HG03135 (cell line): ENCODE data around the gene NUSAP1.
"Not testable (repeated sequence)": the region's sequence is repeated elsewhere in the genome, so short reads cannot be mapped to it uniquely, and the experiment has no call there.

Experiments used
- ATAC-seq: cut with Tn5 transposase; IDR thresholded peaks from one replicate; pipeline ENCODE4 v1.9.1; 2021; ENCODE audit warnings: mild to moderate bottlenecking, moderate library complexity; ENCODE audit not compliant: unreplicated experiment

Gene NUSAP1

GRCh38 chr15:41332194-41333025, at the start of gene NUSAP1, which contains the start of gene OIP5:
NUSAP1 (plus strand) TSS chr15:41332881; CDS start chr15:41332958, 77 bp downstream.
OIP5 (minus strand) TSS chr15:41332591; CDS start chr15:41332561, 30 bp downstream.
- ATAC-seq, result peak; percentile 86

- ATAC-seq, result not testable (repeated sequence)
Observed at GRCh38 chr15:41282980-41283652, 49.6 kb upstream of the NUSAP1 start.

GRCh38 chr15:41283653-41284426, 48.8 kb upstream of the NUSAP1 start:
- ATAC-seq, result peak; percentile 96

GRCh38 chr15:41284427-41285177, 48.1 kb upstream of the NUSAP1 start:
- no peak for ATAC-seq

GRCh38 chr15:41285285-41285684, 47.4 kb upstream of the NUSAP1 start:
- ATAC-seq, result no peak

- no peak for ATAC-seq
Observed at GRCh38 chr15:41286665-41287333, 45.9 kb upstream of the NUSAP1 start.

GRCh38 chr15:41288464-41288863, 44.2 kb upstream of the NUSAP1 start:
- no peak for ATAC-seq

GRCh38 chr15:41289953-41290352, 42.7 kb upstream of the NUSAP1 start:
- ATAC-seq, result no peak

GRCh38 chr15:41291065-41291631, 41.5 kb upstream of the NUSAP1 start:
- peak; percentile 61 for ATAC-seq

- no peak for ATAC-seq
Observed at GRCh38 chr15:41292521-41292920, 40.2 kb upstream of the NUSAP1 start.

GRCh38 chr15:41301139-41301538, 31.5 kb upstream of the NUSAP1 start:
- not testable (repeated sequence) for ATAC-seq

- no peak for ATAC-seq
Observed at GRCh38 chr15:41301587-41301986, 31.1 kb upstream of the NUSAP1 start.

- no peak for ATAC-seq
Observed at GRCh38 chr15:41304149-41304770, 28.4 kb upstream of the NUSAP1 start.

GRCh38 chr15:41307679-41308078, 25.0 kb upstream of the NUSAP1 start:
- no peak for ATAC-seq

GRCh38 chr15:41309226-41309905, 23.3 kb upstream of the NUSAP1 start:
- ATAC-seq, result no peak

- ATAC-seq, result not testable (repeated sequence)
Observed at GRCh38 chr15:41320805-41321330, 11.8 kb upstream of the NUSAP1 start.

- no peak for ATAC-seq
Observed at GRCh38 chr15:41323611-41324010, 9.1 kb upstream of the NUSAP1 start.

GRCh38 chr15:41331281-41331680, 1.4 kb upstream of the NUSAP1 start:
- ATAC-seq, result no peak
